Stimulated activated CD4-positive, alpha-beta T cell treated with anti-CD3 and anti-CD28 coated beads, TNF-alpha, amount 100 ng/mL, for 48 hours (primary cell): ENCODE results near the gene RTN4.
"Not testable (repeated sequence)": the region's sequence is repeated elsewhere in the genome, so short reads cannot be mapped to it uniquely, and the experiment has no call there.

Experiments used
- DNase-seq, 3 donors: peaks; one replicate each; pipeline ENCODE4 v3.0.0-alpha.2; 2020; ENCODE audit warnings: low read depth in 3 of 3

Gene RTN4

DNA sequence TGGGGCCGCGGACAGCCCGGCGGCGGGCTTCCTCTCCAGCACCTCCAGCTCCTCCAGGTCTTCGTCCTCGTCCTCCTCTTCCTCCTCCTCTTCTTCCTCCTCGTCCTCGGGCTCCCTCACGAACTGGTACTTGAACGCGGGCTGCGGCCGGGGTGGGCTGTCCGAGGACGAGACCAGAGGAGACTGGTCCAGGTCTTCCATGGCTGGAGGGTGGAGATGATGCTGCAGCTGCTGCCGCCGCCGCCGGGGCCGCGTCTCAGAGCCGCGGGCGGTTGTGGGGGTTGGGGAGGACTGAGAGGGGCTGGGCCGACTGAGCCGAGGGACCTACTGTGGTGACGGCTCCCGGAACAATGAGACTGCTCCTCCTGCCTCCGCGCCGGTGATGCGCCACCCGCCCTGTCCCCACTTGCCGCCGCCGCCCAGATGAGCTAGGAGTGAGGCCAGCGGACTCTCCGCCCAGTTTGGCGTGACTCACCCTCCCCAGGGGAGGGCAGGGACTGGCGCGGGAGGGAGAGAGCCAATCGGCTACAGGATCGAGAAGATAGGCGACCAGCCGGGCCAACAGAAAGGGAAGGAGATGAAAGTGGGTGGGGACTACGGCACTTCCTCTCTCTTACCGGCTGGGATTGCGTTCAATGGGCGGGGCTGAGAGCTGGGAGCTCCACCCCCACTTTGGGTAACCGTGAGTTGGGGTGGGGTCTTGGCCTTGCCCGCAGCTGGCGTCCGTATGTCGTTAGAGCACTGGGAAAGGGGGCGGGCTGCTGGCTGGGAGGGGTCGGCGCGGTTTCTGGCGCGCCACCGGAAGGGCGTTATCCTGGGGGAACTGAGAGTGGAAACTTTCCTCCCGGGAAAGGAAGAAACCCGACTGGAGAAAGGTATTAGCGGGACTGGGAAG is at the start of gene RTN4:
Gene RTN4 (minus strand): TSS at position 352 of the 895 bp plus-strand sequence. CDS start 151 bp downstream, at position 201.
- peak; percentile 95 to 99 (median 97) for DNase-seq

DNA sequence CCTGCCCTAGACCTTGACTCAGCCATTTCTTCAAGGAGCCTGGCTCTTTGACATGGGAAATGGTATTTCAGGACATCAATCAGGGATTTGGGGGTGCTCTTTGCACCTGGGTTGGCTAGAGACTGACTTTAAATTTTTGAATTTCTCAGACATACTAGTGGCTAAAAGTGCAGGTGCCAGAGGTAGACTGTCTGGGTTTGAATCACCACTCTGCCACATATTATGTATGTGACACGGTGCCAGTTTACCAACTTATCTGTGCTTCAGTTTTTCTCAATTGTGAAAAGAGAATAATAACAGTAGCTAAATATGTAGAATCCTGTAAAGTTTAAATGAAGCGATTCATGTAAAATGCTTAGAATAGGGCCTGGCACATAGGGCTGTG is 49.2 kb upstream of the RTN4 start:
- DNase-seq, result no peak

DNA sequence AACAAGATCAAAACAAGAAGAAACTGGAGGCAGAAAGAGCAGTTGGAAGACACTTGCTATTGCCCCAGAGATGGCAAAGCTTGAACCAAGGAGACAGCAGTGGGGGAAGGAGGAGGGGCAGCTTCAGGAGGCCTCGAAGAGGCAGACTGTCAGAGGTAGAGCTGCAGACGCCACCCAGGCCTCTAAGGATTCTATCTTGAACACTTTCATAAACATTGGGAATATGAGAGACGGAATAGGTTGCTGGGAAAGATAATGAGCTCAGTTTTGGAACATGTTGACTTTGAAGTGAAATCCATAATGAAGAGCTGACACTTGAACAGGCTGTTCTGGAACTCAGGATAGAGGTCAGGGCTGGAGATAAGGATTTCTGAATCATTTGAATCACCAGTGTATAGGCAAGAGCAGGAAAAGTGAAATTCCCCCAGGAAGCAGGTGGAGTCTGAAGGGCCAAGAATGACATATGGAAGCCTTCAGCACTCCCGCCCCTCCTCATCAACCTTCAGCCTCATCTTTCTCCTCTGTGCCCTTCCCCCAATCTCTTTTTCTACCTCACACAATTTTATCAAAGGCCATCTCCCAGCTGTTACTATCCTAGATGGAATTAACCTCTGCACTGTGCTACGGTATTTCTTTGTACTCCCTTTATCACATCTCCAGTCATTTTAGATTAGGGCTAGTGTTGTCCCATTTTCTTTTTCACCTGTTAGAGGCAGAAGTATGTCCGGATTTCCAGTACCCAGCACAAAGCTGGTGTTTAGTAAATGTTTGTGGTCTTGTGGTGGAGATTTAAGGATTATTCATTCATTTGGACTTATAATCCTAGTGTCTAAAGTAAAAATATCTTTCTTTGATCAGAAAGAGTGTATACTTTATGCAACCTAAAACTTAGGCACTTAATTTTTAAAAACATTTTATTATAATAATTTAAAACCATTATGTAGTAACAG is 47.5 kb upstream of the RTN4 start:
- DNase-seq, result no peak

DNA sequence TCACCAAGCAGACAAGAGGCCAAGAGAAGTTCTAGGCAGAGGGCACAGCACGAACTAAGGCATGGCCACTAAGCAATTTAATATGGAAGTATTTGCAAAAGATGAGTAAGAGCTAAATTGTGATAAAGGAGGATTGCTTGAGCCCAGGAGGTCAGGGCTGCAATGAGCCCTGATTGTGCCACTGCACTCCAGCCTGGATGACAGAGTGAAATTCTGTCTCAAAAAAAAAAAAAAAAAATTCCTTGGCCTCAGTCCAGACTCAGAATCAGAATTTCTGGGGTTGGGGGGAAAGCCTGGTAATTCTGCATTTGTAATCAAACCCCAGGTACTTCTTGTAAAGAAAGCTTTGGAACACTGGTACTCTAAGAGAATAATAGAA is 46.8 kb upstream of the RTN4 start:
- DNase-seq, result no peak

DNA sequence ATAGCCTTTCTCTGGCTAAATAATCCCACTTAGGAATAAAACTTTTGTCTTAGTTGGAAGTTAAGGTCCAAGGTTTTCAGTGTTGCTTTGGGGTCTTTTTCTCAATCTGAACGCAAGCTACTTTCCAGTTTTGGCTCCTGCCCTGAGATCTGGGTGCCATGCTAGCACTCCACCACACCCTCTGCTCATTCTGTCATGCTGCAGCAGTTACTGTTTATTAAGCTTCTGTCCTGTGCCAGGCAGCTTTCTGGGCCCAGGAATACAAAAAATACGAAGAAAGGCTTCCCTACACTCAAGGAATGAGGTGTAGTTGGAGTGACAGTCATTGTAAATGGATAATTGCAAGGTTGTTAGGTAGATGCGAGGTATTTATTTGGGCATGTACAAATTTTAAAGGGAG is 46.3 kb upstream of the RTN4 start:
- DNase-seq, result no peak

GRCh38 chr2:55093381-55093780 is 43.1 kb upstream of the RTN4 start:
- DNase-seq, result no peak

GRCh38 chr2:55092439-55092838 is 42.2 kb upstream of the RTN4 start:
- DNase-seq, result no peak

DNA sequence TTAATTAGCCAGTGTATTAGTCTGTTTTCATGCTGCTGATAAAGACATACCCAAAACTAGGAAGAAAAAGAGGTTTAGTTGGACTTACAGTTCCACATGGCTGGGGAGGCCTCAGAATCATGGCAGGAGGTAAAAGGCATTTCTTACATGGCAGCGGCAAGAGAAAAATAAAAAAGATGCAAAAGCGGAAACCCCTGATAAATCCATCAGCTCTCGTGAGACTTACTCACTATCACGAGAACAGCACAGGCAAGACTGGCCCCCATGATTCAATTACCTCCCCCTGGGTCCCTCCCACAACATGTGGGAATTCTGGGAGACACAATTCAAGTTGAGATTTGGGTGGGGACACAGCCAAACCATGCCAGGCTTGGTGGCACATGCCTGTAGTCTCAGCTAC is 41.4 kb upstream of the RTN4 start:
- DNase-seq, result not testable (repeated sequence)

DNA sequence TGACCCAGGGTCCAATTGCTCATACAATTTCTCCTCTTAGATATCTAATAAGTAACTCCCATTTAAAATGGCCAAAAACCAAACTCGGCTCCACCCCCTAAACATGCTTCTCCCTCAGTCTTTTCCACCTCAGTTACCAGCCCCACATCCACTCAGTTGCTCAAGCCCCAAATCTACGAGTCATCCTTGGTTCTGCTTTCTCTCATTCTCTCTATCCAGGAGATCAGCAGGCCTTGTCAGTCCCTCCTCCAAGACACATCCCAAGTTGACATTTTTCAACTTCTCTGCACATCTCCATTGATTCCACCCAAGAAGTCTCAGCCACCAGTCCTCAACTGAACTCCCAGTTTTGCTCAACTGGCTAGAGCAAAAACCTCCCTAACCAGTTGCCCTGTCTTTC is 40.5 kb upstream of the RTN4 start:
- no peak for DNase-seq

DNA sequence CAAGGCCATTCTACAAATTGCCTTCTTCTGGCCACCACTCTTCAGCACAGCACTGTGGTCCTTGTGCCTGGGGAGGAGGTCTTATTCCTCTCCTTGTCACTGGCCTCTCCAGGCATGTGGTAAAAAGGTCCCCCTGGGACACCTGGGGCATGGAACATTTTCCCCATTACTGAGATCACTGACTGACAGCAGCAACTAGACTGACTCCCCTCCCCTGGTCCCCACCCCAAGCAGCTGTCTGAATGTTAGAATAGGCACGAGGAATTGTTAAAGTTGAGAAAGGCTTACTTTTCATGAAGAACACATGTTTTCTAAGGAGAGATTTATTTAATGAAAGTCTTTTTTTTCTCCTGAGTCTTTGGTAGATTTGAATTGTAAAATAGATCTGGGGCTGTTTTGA is 39.5 kb upstream of the RTN4 start:
- DNase-seq, result no peak

DNA sequence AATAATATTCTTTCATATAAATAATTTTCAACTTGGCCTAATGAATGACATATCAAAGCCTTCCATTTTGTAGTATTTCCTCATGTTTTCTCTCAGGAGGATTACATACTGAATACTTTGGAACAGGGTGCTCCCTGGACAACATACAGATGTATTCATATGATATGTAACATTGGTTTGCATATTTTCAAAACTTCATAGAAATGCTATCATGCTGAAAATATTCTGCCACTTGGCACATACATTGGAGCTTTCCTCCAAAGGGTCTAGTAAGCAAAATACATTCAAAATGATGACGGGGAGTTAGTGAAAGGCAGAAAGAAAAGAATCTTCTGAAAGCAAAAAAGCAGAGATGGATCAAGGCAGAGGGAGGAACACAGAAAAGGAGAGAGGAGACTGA is 38.1 kb upstream of the RTN4 start:
- no peak for DNase-seq

DNA sequence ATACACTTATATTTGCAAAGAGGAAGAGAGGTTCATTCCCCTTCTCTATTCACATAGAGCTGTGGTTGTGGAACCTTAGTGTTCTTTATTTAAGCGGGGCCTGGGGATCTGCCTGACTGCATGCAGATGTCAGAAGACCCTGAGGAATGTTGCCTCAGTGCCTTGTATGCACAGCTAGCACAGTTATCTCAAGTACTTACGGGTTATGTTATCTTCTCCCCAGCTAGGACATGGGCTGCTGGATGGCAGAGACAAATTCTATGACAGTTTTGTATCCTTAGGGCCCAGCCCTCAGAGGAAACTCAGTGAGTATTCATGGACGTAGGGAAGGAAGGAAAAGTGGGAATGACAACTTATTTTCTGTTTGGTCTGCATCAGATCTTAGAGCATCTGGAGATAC is 37.7 kb upstream of the RTN4 start:
- DNase-seq, result no peak

DNA sequence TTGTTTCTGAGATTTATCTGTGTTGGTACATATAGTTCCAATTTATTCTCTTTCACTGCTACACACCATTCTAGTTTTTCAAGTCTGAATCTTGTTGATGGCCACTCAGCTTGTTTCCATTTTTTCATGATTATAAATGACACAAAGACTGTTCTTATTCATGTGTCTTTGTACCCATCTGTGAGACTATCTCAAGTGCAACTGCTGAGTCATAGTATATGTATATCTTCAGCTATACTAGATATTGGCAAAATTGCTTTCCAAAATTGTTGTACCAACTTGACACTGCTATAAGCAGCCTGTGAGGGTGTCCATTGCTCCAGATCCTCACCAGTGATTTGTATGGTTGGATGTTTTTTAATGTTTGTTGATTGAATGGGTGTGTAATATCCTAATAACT is 37.2 kb upstream of the RTN4 start:
- no peak for DNase-seq

DNA sequence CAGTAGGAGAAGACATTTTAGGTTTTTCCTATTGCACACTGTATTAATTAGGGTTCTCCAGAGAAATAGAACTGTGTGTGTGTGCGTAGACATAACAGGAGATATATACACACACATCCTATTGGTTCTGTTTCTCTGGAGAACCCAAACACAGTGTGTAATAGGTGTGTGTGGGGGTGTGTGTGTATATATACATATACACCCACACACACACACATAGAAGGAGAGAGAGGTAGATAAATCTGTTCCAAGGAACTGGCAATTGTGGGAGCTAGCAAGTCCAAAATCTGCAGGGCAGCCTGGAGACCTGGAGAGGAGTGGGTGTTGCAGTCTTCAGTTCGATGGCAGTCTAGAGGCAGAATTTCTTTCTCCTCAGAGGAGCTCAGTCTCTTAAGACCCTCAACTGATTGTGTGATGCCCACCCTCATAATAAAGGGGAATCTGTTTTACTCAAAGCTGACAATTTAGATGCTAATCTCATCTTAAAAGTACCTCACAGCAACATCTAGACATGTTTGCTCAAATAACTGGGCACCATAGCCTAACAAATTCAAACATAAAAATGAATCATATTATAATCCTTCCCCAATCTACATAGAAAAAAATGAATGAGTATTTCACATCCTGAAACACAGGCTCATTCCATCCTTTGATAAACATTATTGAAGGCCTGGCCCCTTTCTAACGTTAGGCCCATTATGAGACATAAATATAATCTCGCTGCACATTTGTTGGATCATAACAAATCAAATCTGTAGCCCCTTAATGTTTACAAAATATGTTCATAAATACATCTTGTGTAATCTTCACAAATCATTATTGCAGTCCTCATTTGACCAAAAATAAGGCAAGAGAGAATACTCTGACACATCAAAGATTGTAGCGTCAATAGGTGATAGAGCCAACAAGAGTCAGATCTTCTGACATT is 35.1 kb upstream of the RTN4 start:
- DNase-seq, result no peak

- no peak for DNase-seq
Measured at GRCh38 chr2:55084641-55085040, 34.4 kb upstream of the RTN4 start.

GRCh38 chr2:55080204-55080738 is 30.0 kb upstream of the RTN4 start:
- no peak for DNase-seq

GRCh38 chr2:55078956-55079355 is 28.7 kb upstream of the RTN4 start:
- no peak for DNase-seq

DNA sequence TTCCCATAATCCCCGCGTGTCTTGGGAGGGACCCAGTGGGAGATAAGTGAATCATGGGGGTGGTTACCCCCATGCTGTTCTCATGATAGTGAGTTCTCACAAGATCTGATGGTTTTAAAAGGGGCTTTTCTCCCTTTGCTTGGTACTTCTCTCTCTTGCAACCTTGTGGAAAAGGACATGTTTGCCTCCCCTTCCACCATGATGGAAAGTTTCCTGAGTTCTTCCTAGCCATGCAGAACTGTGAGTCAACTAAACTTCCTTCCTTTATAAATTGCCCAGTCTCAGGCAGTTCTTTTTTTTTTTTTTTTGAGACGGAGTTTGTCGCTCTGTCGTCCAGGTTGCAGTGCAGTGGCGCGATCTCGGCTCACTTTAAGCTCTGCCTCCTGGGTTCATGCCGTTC is 26.5 kb upstream of the RTN4 start:
- no peak for DNase-seq

- not testable (repeated sequence) for DNase-seq
Measured at GRCh38 chr2:55076019-55076418, 25.8 kb upstream of the RTN4 start.

DNA sequence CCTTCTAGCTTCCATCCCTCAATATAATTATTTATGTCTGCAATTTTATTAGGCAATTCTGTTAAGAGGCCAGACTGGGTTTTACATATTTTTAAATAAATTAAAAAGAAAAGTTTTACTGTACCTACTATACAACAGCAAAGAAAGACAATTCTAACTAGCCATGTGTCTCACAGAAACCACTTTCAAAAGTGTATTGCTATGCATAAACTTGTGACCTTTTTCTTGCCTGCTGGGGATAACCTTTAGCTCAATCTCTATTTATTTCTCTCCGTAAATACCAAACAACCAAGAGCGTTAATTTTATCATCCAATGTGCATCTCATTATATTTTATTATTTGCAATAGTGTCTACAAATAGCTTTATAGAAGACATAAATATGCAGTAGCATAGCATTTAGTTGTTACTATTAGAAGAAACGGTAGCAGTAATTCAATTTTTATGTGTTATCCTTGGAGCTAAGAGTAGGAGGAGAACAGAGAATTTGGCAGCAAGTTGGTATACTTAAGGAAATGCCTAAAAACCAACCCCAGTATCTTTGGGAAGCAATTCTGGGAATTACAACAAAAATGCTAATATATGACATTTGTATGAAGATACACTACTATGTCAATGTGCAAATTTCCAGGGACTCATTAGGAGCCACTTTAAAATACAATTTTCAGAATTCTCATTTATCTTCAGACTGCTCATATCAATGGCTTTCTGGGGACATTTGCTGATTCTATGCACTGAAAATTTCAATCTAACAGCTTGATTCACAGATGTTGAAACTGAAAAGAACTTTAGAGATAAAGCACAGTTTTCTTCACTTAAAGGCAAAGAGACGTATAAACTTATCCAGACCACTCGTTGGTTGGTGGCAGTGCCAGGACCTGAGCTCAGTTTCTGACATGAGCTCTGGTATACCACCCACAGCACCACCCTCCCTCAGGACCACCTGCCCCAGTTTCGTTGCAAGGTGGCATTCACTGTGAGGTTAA is 23.0 kb upstream of the RTN4 start:
- no peak for DNase-seq
